ENCODE data around the gene CFAP251.

- TF ChIP-seq YY1 (IDR thresholded peaks at IDR 0.05; ENCODE audit: low read depth): no peak
- TF ChIP-seq EP300 (IDR thresholded peaks at IDR 0.05; ENCODE audit: borderline replicate concordance): no peak
- TF ChIP-seq EGR1 (IDR thresholded peaks at IDR 0.05): no peak
- TF ChIP-seq TAF1 (IDR thresholded peaks at IDR 0.05; ENCODE audit: low read depth): no peak
- no peak for TF ChIP-seq CEBPB (IDR thresholded peaks at IDR 0.05)
- TF ChIP-seq RAD21 (IDR thresholded peaks at IDR 0.05; ENCODE audit: low read depth): peak; percentile 42
Observed at GRCh38 chr12:121955258-121956237, 37.2 kb downstream of the CFAP251 start.

Measured in Ishikawa (cell line).